OCI-LY1 (cell line): ENCODE results near the gene HMGA1.
A peak's percentile ranks its signal among the peaks of the same experiment; 100 is the strongest.

Source experiments
- H2AFZ ChIP-seq: fragments of 200-600 bp; sonication (generic), shearing (Covaris generic); 2 replicates; pipeline ENCODE4 v1.6.0; 2014; ENCODE audit warnings: antibody characterized with exemption, mild to moderate bottlenecking, low read length
- H3F3A ChIP-seq: fragments of 200-600 bp; sonication (generic), shearing (Covaris generic); 2 replicates; pipeline ENCODE4 v1.6.0; 2014; ENCODE audit warnings: mild to moderate bottlenecking, antibody characterized with exemption, low read length, moderate library complexity; ENCODE audit not compliant: insufficient read depth
- H3K27ac ChIP-seq: fragments of 200-600 bp; sonication (generic); 2 replicates; pipeline ENCODE4 v1.5.1; 2014; ENCODE audit warnings: low read length, mixed run types, mild to moderate bottlenecking, low read depth; ENCODE audit not compliant: poor library complexity, severe bottlenecking
- H3K27me3 ChIP-seq: fragments of 200-600 bp; sonication (generic); 2 replicates; pipeline ENCODE4 v1.6.0; 2014; ENCODE audit warnings: antibody characterized with exemption, mild to moderate bottlenecking, low read length, moderate library complexity; ENCODE audit not compliant: insufficient read depth
- H3K36me3 ChIP-seq: fragments of 200-600 bp; sonication (generic); 2 replicates; pipeline ENCODE4 v1.6.1; 2014; ENCODE audit warnings: mild to moderate bottlenecking, antibody characterized with exemption, low read length, moderate library complexity, mixed read lengths; ENCODE audit not compliant: insufficient read depth
- H3K4me1 ChIP-seq: fragments of 200-600 bp; sonication (generic); 2 replicates; pipeline ENCODE4 v1.5.1; 2014; ENCODE audit warnings: mild to moderate bottlenecking, low read length, moderate library complexity; ENCODE audit not compliant: insufficient read depth, severe bottlenecking
- H3K4me2 ChIP-seq: fragments of 200-600 bp; sonication (generic), shearing (Covaris generic); 2 replicates; pipeline ENCODE4 v1.6.1; 2014; ENCODE audit warnings: low read length
- H3K4me3 ChIP-seq: fragments of 200-600 bp; sonication (generic); 2 replicates; pipeline ENCODE4 v1.5.1; 2014; ENCODE audit warnings: low read length, low read depth, mild to moderate bottlenecking, mixed read lengths; ENCODE audit not compliant: poor library complexity, severe bottlenecking
- H3K79me2 ChIP-seq: fragments of 200-600 bp; shearing (Covaris generic); 2 replicates; pipeline ENCODE4 v1.6.1; 2016; ENCODE audit warnings: mixed run types, low read length, mixed read lengths; ENCODE audit not compliant: insufficient read depth
- H3K9ac ChIP-seq: fragments of 200-600 bp; sonication (generic), shearing (Covaris generic); 2 replicates; pipeline ENCODE4 v1.6.1; 2014; ENCODE audit warnings: mild to moderate bottlenecking, low read length, mixed read lengths
- H3K9me2 ChIP-seq: fragments of 200-600 bp; sonication (generic), shearing (Covaris generic); 2 replicates; pipeline ENCODE4 v1.6.1; 2014; ENCODE audit warnings: low read depth, mild to moderate bottlenecking, low read length, mixed read lengths
- H3K9me3 ChIP-seq: fragments of 200-600 bp; shearing (Covaris generic); 2 replicates; pipeline ENCODE4 v1.6.1; 2014; ENCODE audit warnings: low read length, mixed read lengths
- H4K20me1 ChIP-seq: fragments of 200-600 bp; sonication (generic), shearing (Covaris generic); 2 replicates; pipeline ENCODE4 v1.6.0; 2016; ENCODE audit warnings: mild to moderate bottlenecking, low read length; ENCODE audit not compliant: insufficient read depth
- EZH2 ChIP-seq: fragments of 200-600 bp; sonication (generic), shearing (Covaris generic); IDR thresholded peaks from 2 replicates; pipeline ENCODE4 v1.8.0; 2017; ENCODE audit warnings: borderline replicate concordance, mixed run types, mild to moderate bottlenecking, antibody characterized with exemption, low read length, moderate library complexity, mixed read lengths
- TF ChIP-seq, protein P1 (sequence below): fragments of 200-600 bp; sonication (generic), shearing (Covaris generic); IDR thresholded peaks from 2 replicates; pipeline ENCODE4 v1.5.1; 2017; ENCODE audit warnings: mild to moderate bottlenecking, antibody characterized with exemption, low read length, moderate library complexity, mixed read lengths

Gene HMGA1

DNA sequence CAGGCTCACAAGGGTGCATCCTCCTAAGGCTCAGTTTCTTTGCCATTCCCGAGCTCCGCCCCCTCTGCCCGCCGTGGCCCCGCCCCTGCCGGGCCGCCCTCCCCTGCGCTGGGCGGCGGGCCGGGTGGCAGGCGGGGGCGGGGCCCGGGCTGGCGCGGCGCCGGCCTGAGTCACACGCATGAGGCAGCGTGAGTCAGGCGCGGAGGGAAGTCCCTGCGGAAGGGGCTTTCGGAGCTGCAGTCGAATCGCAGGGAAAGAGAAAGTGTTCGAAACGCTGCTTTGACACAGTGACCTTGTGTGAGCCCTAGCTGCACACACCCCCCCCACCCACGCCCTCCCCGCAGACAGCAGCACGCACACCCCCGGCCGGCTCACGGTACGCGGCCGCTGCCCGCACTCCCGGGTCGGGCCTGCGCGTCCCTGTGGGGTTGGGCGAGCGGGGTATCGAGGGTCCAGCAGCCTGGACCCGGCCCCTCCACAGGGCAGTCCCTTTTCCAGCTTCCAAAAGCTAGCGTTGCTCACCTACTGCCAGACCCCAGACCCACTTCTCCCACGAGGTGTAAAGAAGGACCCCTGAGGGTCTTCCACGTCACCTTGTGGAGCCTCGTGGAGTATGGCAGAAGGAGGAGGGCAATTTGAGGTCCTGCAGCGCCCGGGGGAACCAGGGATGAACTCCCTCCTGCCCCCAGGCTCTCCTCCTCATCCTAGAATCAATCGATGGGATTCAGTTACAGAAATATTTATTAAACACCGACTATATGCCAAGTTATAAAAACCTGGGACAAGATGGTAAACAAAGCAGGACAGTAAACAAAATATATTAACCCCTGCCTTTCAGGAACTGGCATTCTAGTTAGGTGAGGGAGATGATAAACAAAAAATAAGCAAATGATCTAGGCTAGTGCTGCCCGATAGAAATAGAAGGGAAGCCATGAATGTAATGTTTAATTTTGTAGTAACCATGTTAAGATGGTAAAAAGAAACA lies 12.4 kb upstream of the HMGA1 start:
- Histone ChIP-seq H2AFZ (peak overlapping the region; percentile 76), H3K27ac (peak overlapping the region; percentile 37), H3K79me2 (no peaks in the 10 kb centered on the region), H3K4me2 (peak overlapping the region; percentile 76), H3K9me2 (no peaks in the 10 kb centered on the region), H3K4me1 (peaks cover 44% of the 10 kb centered on the region), H4K20me1 (no peaks in the 10 kb centered on the region), H3K9me3 (no peaks in the 10 kb centered on the region), H3F3A (no peaks in the 10 kb centered on the region), H3K36me3 (no peaks in the 10 kb centered on the region), H3K27me3 (no peaks in the 10 kb centered on the region), H3K9ac (peak overlapping the region; percentile 74), H3K4me3 (peak overlapping the region; percentile 59)
- TF ChIP-seq EZH2: no peak
- TF ChIP-seq, protein P1, sequence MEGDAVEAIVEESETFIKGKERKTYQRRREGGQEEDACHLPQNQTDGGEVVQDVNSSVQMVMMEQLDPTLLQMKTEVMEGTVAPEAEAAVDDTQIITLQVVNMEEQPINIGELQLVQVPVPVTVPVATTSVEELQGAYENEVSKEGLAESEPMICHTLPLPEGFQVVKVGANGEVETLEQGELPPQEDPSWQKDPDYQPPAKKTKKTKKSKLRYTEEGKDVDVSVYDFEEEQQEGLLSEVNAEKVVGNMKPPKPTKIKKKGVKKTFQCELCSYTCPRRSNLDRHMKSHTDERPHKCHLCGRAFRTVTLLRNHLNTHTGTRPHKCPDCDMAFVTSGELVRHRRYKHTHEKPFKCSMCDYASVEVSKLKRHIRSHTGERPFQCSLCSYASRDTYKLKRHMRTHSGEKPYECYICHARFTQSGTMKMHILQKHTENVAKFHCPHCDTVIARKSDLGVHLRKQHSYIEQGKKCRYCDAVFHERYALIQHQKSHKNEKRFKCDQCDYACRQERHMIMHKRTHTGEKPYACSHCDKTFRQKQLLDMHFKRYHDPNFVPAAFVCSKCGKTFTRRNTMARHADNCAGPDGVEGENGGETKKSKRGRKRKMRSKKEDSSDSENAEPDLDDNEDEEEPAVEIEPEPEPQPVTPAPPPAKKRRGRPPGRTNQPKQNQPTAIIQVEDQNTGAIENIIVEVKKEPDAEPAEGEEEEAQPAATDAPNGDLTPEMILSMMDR: no peak

DNA sequence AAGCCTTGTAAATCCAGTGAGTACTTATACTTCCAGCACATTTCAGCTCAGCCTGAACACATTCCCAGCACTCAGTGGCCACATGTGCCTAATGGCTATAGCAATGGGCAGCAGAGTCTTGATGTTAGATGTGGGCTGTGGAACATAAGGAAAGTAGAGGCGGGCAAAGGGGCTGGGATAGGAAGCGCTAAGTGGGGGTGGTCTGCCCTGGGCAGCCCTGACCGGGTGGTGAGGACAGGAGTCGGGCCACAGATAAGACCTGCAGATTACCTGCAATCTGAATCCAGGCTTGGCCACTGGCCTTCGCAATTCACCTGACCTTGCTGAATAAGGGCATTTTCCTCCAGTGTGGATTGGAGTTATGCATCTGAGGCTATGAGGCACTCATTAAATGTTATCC lies 11.1 kb upstream of the HMGA1 start:
- H3K4me1 ChIP-seq: peaks cover 35% of the 10 kb centered on the region
- H3K9me3 ChIP-seq: no peaks in the 10 kb centered on the region
- H3K27ac ChIP-seq: no peak overlapping the region
- no peak overlapping the region for H3K4me3 ChIP-seq
- no peaks in the 10 kb centered on the region for H3K9me2 ChIP-seq
- no peaks in the 10 kb centered on the region for H3K27me3 ChIP-seq
- H3K9ac ChIP-seq: no peak overlapping the region
- no peak overlapping the region for H2AFZ ChIP-seq
- H3K79me2 ChIP-seq: no peaks in the 10 kb centered on the region
- H3F3A ChIP-seq: no peaks in the 10 kb centered on the region
- no peaks in the 10 kb centered on the region for H3K36me3 ChIP-seq
- TF ChIP-seq, protein P1: no peak
- no peak for TF ChIP-seq EZH2
- H4K20me1 ChIP-seq: no peaks in the 10 kb centered on the region
- H3K4me2 ChIP-seq: no peak overlapping the region

DNA sequence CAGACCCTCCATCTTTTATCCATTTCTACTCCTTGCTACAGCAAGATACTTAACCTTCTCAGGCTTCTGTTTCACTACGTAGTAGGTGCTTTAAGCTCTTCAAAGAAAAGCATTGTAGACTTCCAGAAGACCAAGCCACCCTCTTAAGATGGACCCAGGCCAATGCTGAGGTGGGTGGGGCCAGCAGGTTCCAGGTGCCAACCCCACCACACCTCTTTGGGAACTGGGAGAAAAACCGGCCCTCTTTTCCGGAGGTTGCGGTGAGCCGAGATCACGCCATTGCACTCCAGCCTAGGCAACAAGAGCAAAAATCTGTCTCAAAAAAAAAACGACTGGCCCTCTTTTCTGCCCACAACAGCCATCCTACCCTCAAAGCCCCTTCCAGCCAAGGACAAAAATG lies 10.6 kb upstream of the HMGA1 start:
- TF ChIP-seq, protein P1: no peak
- TF ChIP-seq EZH2: no peak
- H3K9me2 ChIP-seq: no peaks in the 10 kb centered on the region
- no peak overlapping the region for H3K9ac ChIP-seq
- no peaks in the 10 kb centered on the region for H3K36me3 ChIP-seq
- H3K79me2 ChIP-seq: no peaks in the 10 kb centered on the region
- H3K4me2 ChIP-seq: no peak overlapping the region
- peaks cover 31% of the 10 kb centered on the region for H3K4me1 ChIP-seq
- no peaks in the 10 kb centered on the region for H3K9me3 ChIP-seq
- H2AFZ ChIP-seq: no peak overlapping the region
- no peak overlapping the region for H3K4me3 ChIP-seq
- no peaks in the 10 kb centered on the region for H3K27me3 ChIP-seq
- no peaks in the 10 kb centered on the region for H4K20me1 ChIP-seq
- H3K27ac ChIP-seq: no peak overlapping the region
- no peaks in the 10 kb centered on the region for H3F3A ChIP-seq
